ENCODE results near the gene GPR45. TPM values are rescaled to one million over a fixed set of nuclear protein-coding genes. Genes with fewer than 3 reads are reported as not detected.

GPR45 gene
- total RNA-seq, 1 donor from 2014 or later = not detected

DNA sequence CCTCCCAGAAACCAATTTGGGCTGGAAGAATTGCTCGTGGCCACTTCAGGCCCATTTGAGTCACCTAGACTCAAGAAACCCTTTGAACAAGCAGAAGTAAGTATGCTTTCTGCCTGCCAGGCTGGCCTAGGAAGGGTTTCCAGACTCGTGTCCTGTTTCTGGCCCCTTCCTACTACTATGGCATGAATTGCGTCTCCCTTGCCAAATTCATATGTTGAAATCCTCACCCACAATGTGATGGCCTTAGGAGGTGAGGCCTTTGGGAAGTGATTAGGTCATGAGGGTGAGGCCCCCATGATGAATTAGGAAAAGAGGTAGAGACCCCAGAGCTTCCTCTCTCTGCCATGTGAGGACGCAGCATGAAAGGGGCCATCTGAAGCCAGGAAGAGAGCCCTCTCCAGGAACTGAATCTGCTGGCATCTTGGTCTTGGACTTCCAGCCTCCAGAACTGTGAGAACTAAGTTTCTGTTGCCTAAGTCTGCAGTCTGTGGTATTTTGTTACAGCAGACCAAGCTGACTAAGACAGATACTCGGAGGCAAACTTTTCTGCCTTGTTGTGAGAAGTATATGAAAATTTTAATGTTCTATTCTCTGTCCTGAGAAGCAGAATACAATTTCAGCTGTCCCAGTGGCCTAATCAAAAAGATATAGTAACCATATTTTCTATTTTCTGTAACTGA is 13.1 kb downstream of the GPR45 start:
- TF ChIP-seq, protein P1, sequence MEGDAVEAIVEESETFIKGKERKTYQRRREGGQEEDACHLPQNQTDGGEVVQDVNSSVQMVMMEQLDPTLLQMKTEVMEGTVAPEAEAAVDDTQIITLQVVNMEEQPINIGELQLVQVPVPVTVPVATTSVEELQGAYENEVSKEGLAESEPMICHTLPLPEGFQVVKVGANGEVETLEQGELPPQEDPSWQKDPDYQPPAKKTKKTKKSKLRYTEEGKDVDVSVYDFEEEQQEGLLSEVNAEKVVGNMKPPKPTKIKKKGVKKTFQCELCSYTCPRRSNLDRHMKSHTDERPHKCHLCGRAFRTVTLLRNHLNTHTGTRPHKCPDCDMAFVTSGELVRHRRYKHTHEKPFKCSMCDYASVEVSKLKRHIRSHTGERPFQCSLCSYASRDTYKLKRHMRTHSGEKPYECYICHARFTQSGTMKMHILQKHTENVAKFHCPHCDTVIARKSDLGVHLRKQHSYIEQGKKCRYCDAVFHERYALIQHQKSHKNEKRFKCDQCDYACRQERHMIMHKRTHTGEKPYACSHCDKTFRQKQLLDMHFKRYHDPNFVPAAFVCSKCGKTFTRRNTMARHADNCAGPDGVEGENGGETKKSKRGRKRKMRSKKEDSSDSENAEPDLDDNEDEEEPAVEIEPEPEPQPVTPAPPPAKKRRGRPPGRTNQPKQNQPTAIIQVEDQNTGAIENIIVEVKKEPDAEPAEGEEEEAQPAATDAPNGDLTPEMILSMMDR (IDR thresholded peaks at IDR 0.05) = no peak
- H3K27ac Mint-ChIP-seq = no peak overlapping the region
- H3K36me3 Mint-ChIP-seq (ENCODE audit: low read depth) = no peaks in the 10 kb centered on the region
- H3K27me3 Mint-ChIP-seq = no peaks in the 10 kb centered on the region
- intact Hi-C loops (cut with micrococcal nuclease) = no loop called here
- H3K4me3 Mint-ChIP-seq = no peak overlapping the region
- ChIA-PET POLR2A (no interaction called here), CTCF (interaction anchor here (0.8 kb wide), 1 partner anchor 17 kb away, joined by 3 read pairs; no protein-coding TSS in a partner anchor)
- H3K9me3 Mint-ChIP-seq = no peaks in the 10 kb centered on the region
- no peaks in the 10 kb centered on the region for H3K4me1 Mint-ChIP-seq
- ATAC-seq (ENCODE audit: low read depth) (no peak), DNase-seq (no peak)

DNA sequence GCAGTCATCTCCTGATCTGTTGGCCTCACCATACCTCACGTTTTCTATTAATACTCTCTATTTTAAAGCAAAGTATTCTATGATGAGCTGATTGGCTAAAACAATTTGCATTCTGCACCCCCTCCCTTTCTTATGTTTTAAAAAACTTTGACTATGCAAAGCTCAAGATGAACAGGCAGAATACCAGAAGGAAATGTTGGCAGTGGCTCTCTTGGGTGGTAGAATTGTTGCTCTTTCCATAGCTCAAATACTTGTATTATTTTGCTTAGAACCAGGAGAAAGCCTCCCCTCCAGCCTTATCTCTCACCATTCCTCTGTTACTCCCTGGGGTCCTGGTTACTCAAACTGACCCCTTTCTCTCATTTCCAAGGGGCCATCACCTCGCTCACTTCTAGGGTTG is 14.4 kb downstream of the GPR45 start:
- H3K4me1 Mint-ChIP-seq = no peaks in the 10 kb centered on the region
- H3K4me3 Mint-ChIP-seq = no peak overlapping the region
- no peaks in the 10 kb centered on the region for H3K27me3 Mint-ChIP-seq
- no peaks in the 10 kb centered on the region for H3K36me3 Mint-ChIP-seq (ENCODE audit: low read depth)
- ChIA-PET CTCF (no interaction called here), POLR2A (no interaction called here)
- intact Hi-C loops (cut with micrococcal nuclease) = no loop called here
- H3K9me3 Mint-ChIP-seq = no peaks in the 10 kb centered on the region
- DNase-seq (no peak), ATAC-seq (ENCODE audit: low read depth) (no peak)
- no peak overlapping the region for H3K27ac Mint-ChIP-seq
- TF ChIP-seq, protein P1 (IDR thresholded peaks at IDR 0.05) = no peak

DNA sequence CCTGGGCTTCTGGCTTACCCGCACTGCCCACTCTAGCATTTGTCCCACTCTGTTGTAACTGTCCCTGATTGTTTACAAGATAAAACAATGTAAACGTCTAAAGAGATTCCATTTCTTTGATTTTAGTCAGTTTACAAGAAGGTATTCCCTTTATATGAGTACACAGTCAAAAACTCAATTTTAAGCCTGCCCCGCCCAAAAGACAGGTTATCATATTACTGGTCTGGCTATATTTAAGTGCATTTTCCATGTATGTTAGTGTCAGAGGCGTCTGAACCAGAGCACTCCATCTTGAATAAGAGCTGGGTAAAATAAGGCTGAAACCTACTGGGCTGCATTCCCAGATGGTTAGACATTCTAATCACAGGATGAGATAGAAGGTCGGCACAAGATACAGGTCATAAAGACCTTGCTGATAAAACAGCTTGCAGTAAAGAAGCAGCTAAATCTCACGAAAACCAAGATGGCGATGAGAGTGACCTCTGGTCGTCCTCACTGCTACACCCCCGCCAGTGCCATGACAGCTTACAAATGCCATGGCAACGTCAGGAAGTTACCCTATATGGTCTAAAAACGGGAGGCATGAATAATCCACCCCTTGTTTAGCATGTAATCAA is 15.0 kb downstream of the GPR45 start:
- H3K27me3 Mint-ChIP-seq = no peaks in the 10 kb centered on the region
- DNase-seq (no peak), ATAC-seq (ENCODE audit: low read depth) (no peak)
- no peak overlapping the region for H3K27ac Mint-ChIP-seq
- H3K9me3 Mint-ChIP-seq = no peaks in the 10 kb centered on the region
- no peaks in the 10 kb centered on the region for H3K4me1 Mint-ChIP-seq
- no peaks in the 10 kb centered on the region for H3K36me3 Mint-ChIP-seq (ENCODE audit: low read depth)
- no peak overlapping the region for H3K4me3 Mint-ChIP-seq
- intact Hi-C loops (cut with micrococcal nuclease) = no loop called here
- CTCF ChIA-PET = no interaction called here
- POLR2A ChIA-PET = no interaction called here
- TF ChIP-seq, protein P1 (IDR thresholded peaks at IDR 0.05) = no peak

DNA sequence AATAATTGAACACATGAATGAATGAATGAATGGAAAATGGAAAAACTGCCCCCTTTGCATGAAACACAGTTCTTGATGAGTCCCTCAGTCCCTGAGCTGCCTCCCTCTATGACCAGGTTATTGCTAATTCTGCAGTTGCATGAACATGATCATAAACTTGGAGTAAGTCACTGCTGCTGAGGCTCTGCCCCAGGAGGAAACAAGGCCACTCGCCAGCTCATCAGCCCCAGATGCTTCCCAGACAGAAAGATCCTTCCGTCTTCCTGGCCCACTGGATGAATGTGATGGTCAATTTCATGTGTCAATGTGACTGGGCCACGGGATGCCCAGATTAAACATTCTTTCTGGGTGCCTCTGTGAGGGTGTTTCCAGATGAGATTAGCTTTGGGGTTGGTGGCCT is 16.4 kb downstream of the GPR45 start:
- no peak for ATAC-seq (ENCODE audit: low read depth)
- no peak overlapping the region for H3K4me3 Mint-ChIP-seq
- ChIA-PET POLR2A (no interaction called here), CTCF (no interaction called here)
- intact Hi-C loops (cut with micrococcal nuclease) = no loop called here
- peaks cover 8% of the 10 kb centered on the region for H3K36me3 Mint-ChIP-seq (ENCODE audit: low read depth)
- H3K4me1 Mint-ChIP-seq = no peaks in the 10 kb centered on the region
- no peaks in the 10 kb centered on the region for H3K9me3 Mint-ChIP-seq
- H3K27ac Mint-ChIP-seq = no peak overlapping the region
- no peak for DNase-seq
- TF ChIP-seq, protein P1 (IDR thresholded peaks at IDR 0.05) = no peak
- H3K27me3 Mint-ChIP-seq = no peaks in the 10 kb centered on the region

DNA sequence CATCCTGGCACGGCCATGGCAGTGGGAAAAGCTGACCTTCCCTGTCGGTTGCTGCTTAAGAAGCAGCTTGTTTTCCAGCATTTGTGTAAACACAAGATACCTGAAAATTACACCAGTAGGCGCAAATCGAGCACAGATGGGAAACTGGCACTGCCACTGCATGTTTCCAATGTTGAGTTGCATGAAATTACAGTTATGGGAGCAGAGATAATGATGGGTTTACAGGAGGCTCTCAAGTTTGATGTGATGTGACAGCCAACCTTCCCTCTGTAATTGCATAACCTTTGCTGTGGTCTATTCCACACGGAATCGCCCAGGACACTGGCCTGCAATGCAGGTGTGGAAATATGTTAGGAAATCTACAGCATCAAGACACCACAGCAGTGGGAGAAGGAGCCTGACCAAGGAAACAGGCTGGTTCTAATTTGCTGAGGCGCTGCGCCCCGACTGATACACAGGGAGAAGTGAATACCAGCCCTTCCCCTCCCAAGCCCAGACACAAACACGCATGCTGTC is 17.4 kb downstream of the GPR45 start:
- intact Hi-C loops (cut with micrococcal nuclease) = no loop called here
- no peaks in the 10 kb centered on the region for H3K4me1 Mint-ChIP-seq
- TF ChIP-seq, protein P1 (IDR thresholded peaks at IDR 0.05) = no peak
- H3K27me3 Mint-ChIP-seq = no peaks in the 10 kb centered on the region
- H3K4me3 Mint-ChIP-seq = no peak overlapping the region
- H3K9me3 Mint-ChIP-seq = no peaks in the 10 kb centered on the region
- CTCF ChIA-PET = no interaction called here
- H3K27ac Mint-ChIP-seq = no peak overlapping the region
- no peak for ATAC-seq (ENCODE audit: low read depth)
- POLR2A ChIA-PET = no interaction called here
- DNase-seq = no peak
- H3K36me3 Mint-ChIP-seq (ENCODE audit: low read depth) = peaks cover 13% of the 10 kb centered on the region

Data from activated B cell treated with CpG ODN at 0.5 μM for 24 hours (primary cell).